Body of pancreas (tissue), 4 donors: ENCODE measurements around the gene MRPS27. TPM values are rescaled to one million over a fixed set of nuclear protein-coding genes. Genes with fewer than 3 reads are reported as not detected.

ENCODE experiments used
- ATAC-seq: fragments of 150-250 bp; one replicate; pipeline ENCODE4 v1.9.1; 2016
- DNase-seq, 4 donors: peaks; one replicate each; pipeline ENCODE4 v3.0.0-alpha.2; 2019
- H3K27ac ChIP-seq, 4 donors: fragments of 200-600 bp; sonication (generic); 1 replicate in 3 of 4; 2 replicates in 1 of 4; pipeline versions ENCODE4 v1.5.1 to v1.6.1; 2016 to 2019; ENCODE audit warnings: mild to moderate bottlenecking in 1 of 4, mixed read lengths in 1 of 4, moderate library complexity in 1 of 4
- H3K27me3 ChIP-seq, 2 donors: fragments of 200-600 bp; sonication (generic); one replicate each; pipeline ENCODE4 v1.6.0; 2016; ENCODE audit warnings: mild to moderate bottlenecking in 1 of 2
- H3K36me3 ChIP-seq, 2 donors: fragments of 200-600 bp; sonication (generic); replicated peaks in 1 of 2; 2 replicates each; pipeline ENCODE4 v1.5.1; 2016; ENCODE audit warnings: low read depth in 2 of 2; ENCODE audit not compliant: insufficient read depth in 1 of 2
- H3K4me1 ChIP-seq: fragments of 200-600 bp; sonication (generic); one replicate; pipeline ENCODE4 v1.6.0; 2016
- H3K4me3 ChIP-seq, 2 donors: fragments of 200-600 bp; sonication (generic); 1 replicate in 1 of 2; 2 replicates in 1 of 2; pipeline ENCODE4 v1.5.1; 2016 to 2019
- H3K9me3 ChIP-seq, 3 donors: fragments of 200-600 bp; sonication (generic); 1 replicate in 2 of 3; 2 replicates in 1 of 3; pipeline ENCODE4 v1.5.1; 2016
- POLR2A ChIP-seq, 3 donors: fragments of 450-650 bp; IDR thresholded peaks; one replicate each; pipeline ENCODE4 v1.6.1; 2016; ENCODE audit warnings: antibody characterized with exemption in 3 of 3, mild to moderate bottlenecking in 2 of 3
- WGBS, 2 donors: methylation state at CpG; one replicate each; pipeline ENCODE4 v1.1.5; 2017; 5-methylcytosine and 5-hydroxymethylcytosine counted together
- intact Hi-C: fragments of 100-400 bp; cut with DNase I; formaldehyde crosslinking; loops from one replicate; pipeline ENCODE4 v1.15.1; 2023
- total RNA-seq, 2 donors: library from RNA; depleted of rRNA; stranded (reverse); fragments of >200 nt; gene quantifications; one replicate each; pipeline ENCODE4 v1.1.0, GENCODE V29; 2016
- TF ChIP-seq, protein P1 (sequence below), 7 experiments: fragments of 450-650 bp in 4 of 7; fragments of 200-600 bp in 3 of 7; sonication (generic) in 3 of 7; IDR thresholded peaks; one replicate each; pipeline ENCODE4 v1.5.1; 2016 to 2019; ENCODE audit warnings: antibody characterized with exemption in 7 of 7

Gene MRPS27
- total RNA-seq, 2 donors from 2014 or later, result 25.4 to 52.7 TPM

- no peaks in the 10 kb centered on the region for H3K4me1 ChIP-seq
- H3K9me3 ChIP-seq, result no peaks in the 10 kb centered on the region
- no peak overlapping the region for H3K4me3 ChIP-seq
- peak; percentile 98 for ATAC-seq
- intact Hi-C loops, result no loop called here
- TF ChIP-seq POLR2A (IDR thresholded peaks at IDR 0.05), result no peak
- TF ChIP-seq, protein P1, sequence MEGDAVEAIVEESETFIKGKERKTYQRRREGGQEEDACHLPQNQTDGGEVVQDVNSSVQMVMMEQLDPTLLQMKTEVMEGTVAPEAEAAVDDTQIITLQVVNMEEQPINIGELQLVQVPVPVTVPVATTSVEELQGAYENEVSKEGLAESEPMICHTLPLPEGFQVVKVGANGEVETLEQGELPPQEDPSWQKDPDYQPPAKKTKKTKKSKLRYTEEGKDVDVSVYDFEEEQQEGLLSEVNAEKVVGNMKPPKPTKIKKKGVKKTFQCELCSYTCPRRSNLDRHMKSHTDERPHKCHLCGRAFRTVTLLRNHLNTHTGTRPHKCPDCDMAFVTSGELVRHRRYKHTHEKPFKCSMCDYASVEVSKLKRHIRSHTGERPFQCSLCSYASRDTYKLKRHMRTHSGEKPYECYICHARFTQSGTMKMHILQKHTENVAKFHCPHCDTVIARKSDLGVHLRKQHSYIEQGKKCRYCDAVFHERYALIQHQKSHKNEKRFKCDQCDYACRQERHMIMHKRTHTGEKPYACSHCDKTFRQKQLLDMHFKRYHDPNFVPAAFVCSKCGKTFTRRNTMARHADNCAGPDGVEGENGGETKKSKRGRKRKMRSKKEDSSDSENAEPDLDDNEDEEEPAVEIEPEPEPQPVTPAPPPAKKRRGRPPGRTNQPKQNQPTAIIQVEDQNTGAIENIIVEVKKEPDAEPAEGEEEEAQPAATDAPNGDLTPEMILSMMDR (IDR thresholded peaks at IDR 0.05), result peak; percentile 45 to 89 (median 83)
- no peaks in the 10 kb centered on the region for H3K36me3 ChIP-seq
- WGBS, 2 donors, result 24 to 25% methylated on average over 7 of the region's 7 CpGs
- peak; percentile 76 to 89 (median 80) for DNase-seq
- peak overlapping the region in 1 of 4 donors; percentile 15 for H3K27ac ChIP-seq
- no peaks in the 10 kb centered on the region for H3K27me3 ChIP-seq
Measured at GRCh38 chr5:72366324-72366976, 46.4 kb upstream of the MRPS27 start.

DNA sequence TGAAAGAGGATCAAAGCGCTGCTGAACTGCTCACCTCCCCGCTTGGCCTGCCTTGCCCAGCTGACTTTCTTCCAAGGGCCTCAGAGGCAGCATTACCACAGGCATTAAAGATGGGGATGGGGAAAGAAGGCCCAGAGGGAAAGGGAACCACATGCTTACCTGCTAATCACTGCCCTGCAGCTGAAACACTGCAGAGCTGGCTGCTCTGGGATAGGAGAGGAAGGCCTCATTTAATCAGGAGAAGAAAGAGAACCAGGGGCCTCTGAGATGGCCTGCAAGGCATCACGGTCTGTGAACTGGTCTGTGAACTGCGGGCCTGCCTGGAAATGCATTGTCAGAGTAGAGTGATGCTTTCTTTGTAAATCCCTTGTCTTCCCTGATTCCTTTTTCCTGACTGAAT, 44.9 kb upstream of the MRPS27 start:
- TF ChIP-seq, protein P1 (IDR thresholded peaks at IDR 0.05), result no peak
- no peak for TF ChIP-seq POLR2A (IDR thresholded peaks at IDR 0.05)
- H3K4me3 ChIP-seq, result no peak overlapping the region
- H3K4me1 ChIP-seq, result no peaks in the 10 kb centered on the region
- intact Hi-C loops, result no loop called here
- no peaks in the 10 kb centered on the region for H3K36me3 ChIP-seq
- DNase-seq, result no peak
- H3K27ac ChIP-seq, result no peak overlapping the region
- ATAC-seq, result no peak
- no peaks in the 10 kb centered on the region for H3K9me3 ChIP-seq
- WGBS, 2 donors, result 91 to 94% methylated on average over 4 of the region's 4 CpGs
- no peaks in the 10 kb centered on the region for H3K27me3 ChIP-seq

GRCh38 chr5:72364171-72364570, 44.1 kb upstream of the MRPS27 start:
- Histone ChIP-seq H3K4me3 (no peak overlapping the region), H3K9me3 (no peaks in the 10 kb centered on the region), H3K27ac (no peak overlapping the region), H3K36me3 (no peaks in the 10 kb centered on the region), H3K4me1 (no peaks in the 10 kb centered on the region), H3K27me3 (no peaks in the 10 kb centered on the region)
- intact Hi-C loops, result no loop called here
- DNase-seq, result no peak
- ATAC-seq, result no peak
- WGBS, 2 donors, result 89 to 90% methylated on average over 1 of the region's 1 CpG
- TF ChIP-seq, protein P1 (IDR thresholded peaks at IDR 0.05), result no peak
- TF ChIP-seq POLR2A (IDR thresholded peaks at IDR 0.05), result no peak

GRCh38 chr5:72363166-72363802, 43.2 kb upstream of the MRPS27 start:
- TF ChIP-seq POLR2A (IDR thresholded peaks at IDR 0.05), result no peak
- TF ChIP-seq, protein P1 (IDR thresholded peaks at IDR 0.05), result no peak
- no peaks in the 10 kb centered on the region for H3K36me3 ChIP-seq
- H3K4me3 ChIP-seq, result no peak overlapping the region
- intact Hi-C loops, result no loop called here
- 94 to 96% methylated on average over 1 of the region's 1 CpG for WGBS, 2 donors
- DNase-seq (no peak), ATAC-seq (no peak)
- no peaks in the 10 kb centered on the region for H3K9me3 ChIP-seq
- no peaks in the 10 kb centered on the region for H3K4me1 ChIP-seq
- no peaks in the 10 kb centered on the region for H3K27me3 ChIP-seq
- no peak overlapping the region for H3K27ac ChIP-seq

DNA sequence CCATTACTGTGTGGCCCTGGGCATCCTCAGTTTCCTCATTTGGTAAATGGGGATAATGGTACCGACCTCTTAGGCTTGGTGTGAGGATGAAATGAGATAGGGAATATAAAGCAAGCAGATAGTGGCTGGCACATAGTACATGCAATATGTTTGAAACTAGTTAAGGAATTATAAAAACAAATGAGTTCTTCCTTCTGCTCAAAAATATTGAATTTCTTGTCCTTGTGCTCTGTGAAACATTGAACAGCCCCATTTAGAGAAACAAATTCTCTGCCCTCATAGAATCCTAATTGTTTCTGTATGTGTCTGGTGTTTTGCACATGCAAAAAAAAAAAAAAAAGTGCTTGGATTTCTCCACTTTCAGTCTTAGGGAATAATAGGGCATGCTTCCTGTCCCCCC, 39.8 kb upstream of the MRPS27 start:
- Histone ChIP-seq H3K9me3 (no peaks in the 10 kb centered on the region), H3K4me1 (no peaks in the 10 kb centered on the region), H3K36me3 (no peaks in the 10 kb centered on the region), H3K4me3 (no peak overlapping the region), H3K27ac (no peak overlapping the region), H3K27me3 (no peaks in the 10 kb centered on the region)
- ATAC-seq, result no peak
- TF ChIP-seq POLR2A (IDR thresholded peaks at IDR 0.05), result no peak
- TF ChIP-seq, protein P1 (IDR thresholded peaks at IDR 0.05), result no peak
- intact Hi-C loops, result no loop called here
- DNase-seq, result no peak
- WGBS, 2 donors, result 96 to 100% methylated on average over 1 of the region's 1 CpG
